HEK293 (cell line): ENCODE results near the gene TMCC1.

ENCODE experiments used
- CTCF ChIA-PET: fragments of 350-600 bp; formaldehyde crosslinking; extraction: SDS; loops from one replicate; lab custom pipeline; 2021; ENCODE audit warnings: antibody characterized with exemption; lab: Yijun Ruan, JAX
- POLR2A ChIA-PET: fragments of 300-600 bp; formaldehyde crosslinking; extraction: SDS; loops from one replicate; lab custom pipeline; 2020; ENCODE audit warnings: antibody characterized with exemption, inconsistent platforms; lab: Yijun Ruan, JAX
- H3K27ac ChIP-seq: fragments of 200-500 bp; sonication (Bioruptor generic); 2 replicates; pipeline ENCODE4 v1.5.1; 2014; ENCODE audit warnings: low read depth, low read length, control low read depth, inconsistent platforms; ENCODE audit errors: extremely low read depth
- H3K36me3 ChIP-seq, 2 experiments: fragments of 200-500 bp in 1 of 2; sonication (Bioruptor generic) in 1 of 2; 1 replicate in 1 of 2; 2 replicates in 1 of 2; pipeline ENCODE4 v1.5.1; 2014 to 2017; ENCODE audit warnings: inconsistent platforms in 2 of 2, low read length in 2 of 2; ENCODE audit not compliant: control insufficient read depth in 2 of 2, insufficient read depth in 1 of 2
- H3K4me1 ChIP-seq: fragments of 200-500 bp; sonication (Bioruptor generic); 2 replicates; pipeline ENCODE4 v1.5.1; 2014; ENCODE audit warnings: mild to moderate bottlenecking, low read length, inconsistent platforms; ENCODE audit not compliant: control insufficient read depth, insufficient read depth
- H3K4me3 ChIP-seq: 2 replicates; pipeline ENCODE4 v1.5.1; 2011; ENCODE audit warnings: low read depth, mild to moderate bottlenecking, control low read depth, low read length, moderate library complexity
- H3K9me3 ChIP-seq: fragments of 200-500 bp; sonication (Bioruptor generic); 2 replicates; pipeline ENCODE4 v1.5.1; 2014; ENCODE audit warnings: low read depth, low read length, inconsistent platforms; ENCODE audit not compliant: control insufficient read depth, insufficient read depth
- GLI2 ChIP-seq: fragments of 450-650 bp; formaldehyde crosslinking; IDR thresholded peaks from 2 replicates; pipeline ENCODE4; 2017; ENCODE audit warnings: missing biosample characterization, missing genetic modification characterization, low read depth, borderline replicate concordance
- GLIS1 ChIP-seq: fragments of 450-650 bp; formaldehyde crosslinking; IDR thresholded peaks from 2 replicates; pipeline ENCODE4 v1.5.1; 2016; ENCODE audit warnings: missing biosample characterization, missing genetic modification characterization
- IKZF3 ChIP-seq: fragments of 450-650 bp; IDR thresholded peaks from 2 replicates; pipeline ENCODE4 v1.5.0; 2018; ENCODE audit warnings: missing biosample characterization, mild to moderate bottlenecking, missing genetic modification characterization, moderate library complexity
- KLF1 ChIP-seq: fragments of 450-650 bp; formaldehyde crosslinking; IDR thresholded peaks from 2 replicates; pipeline ENCODE4 v1.5.1; 2016; ENCODE audit warnings: missing biosample characterization, missing genetic modification characterization
- KLF10 ChIP-seq: fragments of 450-650 bp; IDR thresholded peaks from 2 replicates; pipeline ENCODE4 v1.5.1; 2018; ENCODE audit warnings: missing biosample characterization, mild to moderate bottlenecking, missing genetic modification characterization
- KLF16 ChIP-seq: fragments of 450-650 bp; formaldehyde crosslinking; IDR thresholded peaks from 2 replicates; pipeline ENCODE4 v1.5.1; 2017; ENCODE audit warnings: missing biosample characterization, missing genetic modification characterization
- SCRT2 ChIP-seq: fragments of 450-650 bp; formaldehyde crosslinking; IDR thresholded peaks from 2 replicates; pipeline ENCODE4 v1.5.1; 2016; ENCODE audit warnings: missing biosample characterization, missing genetic modification characterization
- SP2 ChIP-seq: fragments of 450-650 bp; formaldehyde crosslinking; IDR thresholded peaks from 2 replicates; pipeline ENCODE4 v1.5.1; 2016; ENCODE audit warnings: missing biosample characterization, missing genetic modification characterization
- ZBTB1 ChIP-seq: fragments of 450-650 bp; formaldehyde crosslinking; IDR thresholded peaks from 2 replicates; pipeline ENCODE4 v1.5.1; 2016; ENCODE audit warnings: missing biosample characterization, missing genetic modification characterization
- ZBTB11 ChIP-seq: fragments of 450-650 bp; formaldehyde crosslinking; conservative IDR thresholded peaks from 2 replicates; pipeline ENCODE4 v1.5.1; 2016; ENCODE audit warnings: low read depth, missing biosample characterization, missing genetic modification characterization
- ZFHX2 ChIP-seq: fragments of 450-650 bp; formaldehyde crosslinking; conservative IDR thresholded peaks from 2 replicates; pipeline ENCODE4 v1.5.1; 2016; ENCODE audit warnings: missing biosample characterization, missing genetic modification characterization
- ZFP69B ChIP-seq: fragments of 450-650 bp; formaldehyde crosslinking; IDR thresholded peaks from 2 replicates; pipeline ENCODE4 v1.5.1; 2016; ENCODE audit warnings: missing biosample characterization, missing genetic modification characterization
- ZNF140 ChIP-seq: fragments of 450-650 bp; formaldehyde crosslinking; IDR thresholded peaks from 2 replicates; pipeline ENCODE4 v1.5.1; 2016; ENCODE audit warnings: missing biosample characterization, missing genetic modification characterization
- ZNF175 ChIP-seq: fragments of 450-650 bp; formaldehyde crosslinking; IDR thresholded peaks from 2 replicates; pipeline ENCODE4 v1.5.1; 2016; ENCODE audit warnings: missing biosample characterization, missing genetic modification characterization
- ZNF23 ChIP-seq: fragments of 450-650 bp; formaldehyde crosslinking; IDR thresholded peaks from 2 replicates; pipeline ENCODE4 v1.5.1; 2016; ENCODE audit warnings: missing biosample characterization, missing genetic modification characterization, borderline replicate concordance
- ZNF274 ChIP-seq, 2 experiments: fragments of 200-500 bp in 1 of 2; fragments of 450-650 bp in 1 of 2; sonication (Bioruptor generic) in 1 of 2; formaldehyde crosslinking in 1 of 2; IDR thresholded peaks; 2 replicates each; pipeline versions ENCODE4 v1.5.1 to v1.6.1; 2014 to 2016; ENCODE audit warnings: borderline replicate concordance in 1 of 2, inconsistent platforms in 1 of 2, low read length in 1 of 2, missing biosample characterization in 1 of 2, missing genetic modification characterization in 1 of 2
- ZNF350 ChIP-seq: fragments of 450-650 bp; formaldehyde crosslinking; IDR thresholded peaks from 2 replicates; pipeline ENCODE4 v1.5.0; 2017; ENCODE audit warnings: missing biosample characterization, mild to moderate bottlenecking, missing genetic modification characterization
- ZNF510 ChIP-seq: fragments of 450-650 bp; formaldehyde crosslinking; IDR thresholded peaks from 2 replicates; pipeline ENCODE4 v1.5.1; 2018; ENCODE audit warnings: mild to moderate bottlenecking, missing genetic modification characterization, missing biosample characterization; ENCODE audit not compliant: insufficient replicate concordance
- ZNF585B ChIP-seq: fragments of 450-650 bp; formaldehyde crosslinking; IDR thresholded peaks from 2 replicates; pipeline ENCODE4 v1.5.1; 2016; ENCODE audit warnings: missing biosample characterization, missing genetic modification characterization
- ZNF623 ChIP-seq: fragments of 450-650 bp; formaldehyde crosslinking; IDR thresholded peaks from 2 replicates; pipeline ENCODE4 v1.5.1; 2016; ENCODE audit warnings: missing biosample characterization, missing genetic modification characterization
- ZNF629 ChIP-seq: fragments of 450-650 bp; formaldehyde crosslinking; IDR thresholded peaks from 2 replicates; pipeline ENCODE4 v1.5.1; 2017; ENCODE audit warnings: missing biosample characterization, missing genetic modification characterization
- ZNF701 ChIP-seq: fragments of 450-650 bp; formaldehyde crosslinking; IDR thresholded peaks from 2 replicates; pipeline ENCODE4 v1.5.1; 2016; ENCODE audit warnings: missing biosample characterization, missing genetic modification characterization
- ZNF76 ChIP-seq: fragments of 450-650 bp; formaldehyde crosslinking; IDR thresholded peaks from 2 replicates; pipeline ENCODE4; 2016; ENCODE audit warnings: low read depth, missing biosample characterization, missing genetic modification characterization, borderline replicate concordance
- ZNF843 ChIP-seq: fragments of 450-650 bp; formaldehyde crosslinking; IDR thresholded peaks from 2 replicates; pipeline ENCODE4 v1.5.1; 2016; ENCODE audit warnings: missing biosample characterization, missing genetic modification characterization
- TF ChIP-seq, protein P1 (sequence below): fragments of 450-650 bp; formaldehyde crosslinking; IDR thresholded peaks from 2 replicates; pipeline ENCODE4 v1.5.1; 2016; ENCODE audit warnings: missing biosample characterization, missing genetic modification characterization
- TF ChIP-seq, protein P2 (sequence below): fragments of 450-650 bp; formaldehyde crosslinking; IDR thresholded peaks from 2 replicates; pipeline ENCODE4 v1.5.1; 2017; ENCODE audit warnings: missing biosample characterization, mild to moderate bottlenecking, missing genetic modification characterization, moderate library complexity
- TF ChIP-seq, protein P3 (sequence below): fragments of 450-650 bp; formaldehyde crosslinking; IDR thresholded peaks from 2 replicates; pipeline ENCODE4; 2016; ENCODE audit warnings: missing biosample characterization, missing genetic modification characterization
- TF ChIP-seq, protein P4 (sequence below): fragments of 450-650 bp; formaldehyde crosslinking; IDR thresholded peaks from 2 replicates; pipeline ENCODE4 v1.5.1; 2016; ENCODE audit warnings: missing biosample characterization, missing genetic modification characterization

Gene TMCC1

DNA sequence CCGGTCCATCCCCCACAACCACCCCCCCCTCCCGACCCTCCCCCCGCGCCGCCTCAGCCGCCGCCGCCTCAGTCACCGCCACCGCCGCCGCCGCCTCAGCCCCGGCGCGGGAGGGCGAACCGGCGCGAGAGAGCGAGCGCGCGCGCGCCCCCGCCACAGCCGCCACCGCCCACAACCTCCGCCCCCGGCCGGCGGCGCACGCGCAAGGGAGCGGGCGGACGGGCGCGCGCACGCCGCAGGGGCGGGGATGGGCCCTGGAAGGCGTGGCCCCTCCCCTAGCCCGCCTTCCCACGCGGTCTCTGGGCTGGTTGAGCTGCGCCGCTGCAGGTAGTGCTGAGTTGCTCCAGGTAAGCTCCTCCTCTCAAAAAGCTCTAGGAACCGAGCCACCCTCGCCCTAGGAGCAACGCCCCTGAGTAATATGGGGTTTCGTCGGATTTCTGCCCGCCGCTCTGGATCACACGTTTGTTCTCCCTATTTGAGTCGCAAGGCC is at the start of gene TMCC1:
TMCC1 (minus strand) TSS at position 131 of the 490 bp plus-strand sequence.
- H3K9me3 ChIP-seq, result no peaks in the 10 kb centered on the region
- H3K4me3 ChIP-seq, result peak within 1 kb of the TSS; percentile 85
- peak within 1 kb of the TSS; percentile 84 for H3K27ac ChIP-seq
- POLR2A ChIA-PET, result interaction anchor here (0.9 to 1.3 kb wide), 4 partner anchors 8 to 217 kb away, joined by 3 to 4 read pairs (median 3); no protein-coding TSS in a partner anchor
- peaks cover 11% of the 10 kb centered on the region; the same call in 1 of the 2 replicates for H3K4me1 ChIP-seq
- H3K36me3 ChIP-seq, result no peaks in the 10 kb centered on the region
- CTCF ChIA-PET, result interaction anchor here (0.6 kb wide), 1 partner anchor 18 kb away, joined by 5 read pairs; no protein-coding TSS in a partner anchor
- peak; percentile 58 for TF ChIP-seq ZFHX2 (tag by site-specific recombination)
- no peak for TF ChIP-seq ZNF175 (tag by site-specific recombination)
- no peak; the same call in 1 of the 2 replicates for TF ChIP-seq KLF16 (tag by site-specific recombination)
- peak; percentile 55 for TF ChIP-seq SP2 (tag by site-specific recombination)
- no peak for TF ChIP-seq ZNF843 (tag by site-specific recombination)
- TF ChIP-seq, protein P1, sequence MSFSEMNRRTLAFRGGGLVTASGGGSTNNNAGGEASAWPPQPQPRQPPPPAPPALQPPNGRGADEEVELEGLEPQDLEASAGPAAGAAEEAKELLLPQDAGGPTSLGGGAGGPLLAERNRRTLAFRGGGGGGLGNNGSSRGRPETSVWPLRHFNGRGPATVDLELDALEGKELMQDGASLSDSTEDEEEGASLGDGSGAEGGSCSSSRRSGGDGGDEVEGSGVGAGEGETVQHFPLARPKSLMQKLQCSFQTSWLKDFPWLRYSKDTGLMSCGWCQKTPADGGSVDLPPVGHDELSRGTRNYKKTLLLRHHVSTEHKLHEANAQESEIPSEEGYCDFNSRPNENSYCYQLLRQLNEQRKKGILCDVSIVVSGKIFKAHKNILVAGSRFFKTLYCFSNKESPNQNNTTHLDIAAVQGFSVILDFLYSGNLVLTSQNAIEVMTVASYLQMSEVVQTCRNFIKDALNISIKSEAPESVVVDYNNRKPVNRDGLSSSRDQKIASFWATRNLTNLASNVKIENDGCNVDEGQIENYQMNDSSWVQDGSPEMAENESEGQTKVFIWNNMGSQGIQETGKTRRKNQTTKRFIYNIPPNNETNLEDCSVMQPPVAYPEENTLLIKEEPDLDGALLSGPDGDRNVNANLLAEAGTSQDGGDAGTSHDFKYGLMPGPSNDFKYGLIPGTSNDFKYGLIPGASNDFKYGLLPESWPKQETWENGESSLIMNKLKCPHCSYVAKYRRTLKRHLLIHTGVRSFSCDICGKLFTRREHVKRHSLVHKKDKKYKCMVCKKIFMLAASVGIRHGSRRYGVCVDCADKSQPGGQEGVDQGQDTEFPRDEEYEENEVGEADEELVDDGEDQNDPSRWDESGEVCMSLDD (tag by site-specific recombination), result no peak
- TF ChIP-seq ZFP69B (tag by site-specific recombination), result no peak
- TF ChIP-seq KLF1 (tag by site-specific recombination), result peak; percentile 22
- TF ChIP-seq ZNF140, result no peak
- no peak for TF ChIP-seq GLIS1 (tag by site-specific recombination)
- TF ChIP-seq, protein P2, sequence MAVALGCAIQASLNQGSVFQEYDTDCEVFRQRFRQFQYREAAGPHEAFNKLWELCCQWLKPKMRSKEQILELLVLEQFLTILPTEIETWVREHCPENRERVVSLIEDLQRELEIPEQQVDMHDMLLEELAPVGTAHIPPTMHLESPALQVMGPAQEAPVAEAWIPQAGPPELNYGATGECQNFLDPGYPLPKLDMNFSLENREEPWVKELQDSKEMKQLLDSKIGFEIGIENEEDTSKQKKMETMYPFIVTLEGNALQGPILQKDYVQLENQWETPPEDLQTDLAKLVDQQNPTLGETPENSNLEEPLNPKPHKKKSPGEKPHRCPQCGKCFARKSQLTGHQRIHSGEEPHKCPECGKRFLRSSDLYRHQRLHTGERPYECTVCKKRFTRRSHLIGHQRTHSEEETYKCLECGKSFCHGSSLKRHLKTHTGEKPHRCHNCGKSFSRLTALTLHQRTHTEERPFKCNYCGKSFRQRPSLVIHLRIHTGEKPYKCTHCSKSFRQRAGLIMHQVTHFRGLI (tag by site-specific recombination), result no peak
- no peak for TF ChIP-seq ZNF623
- TF ChIP-seq IKZF3 (tag by site-specific recombination), result no peak
- TF ChIP-seq ZBTB1 (tag by site-specific recombination), result no peak
- TF ChIP-seq ZNF629, result no peak
- TF ChIP-seq ZNF274 (IDR thresholded peaks at IDR 0.05; ENCODE audit: low read length), result no peak
- no peak for TF ChIP-seq ZNF274 (tag by site-specific recombination; IDR thresholded peaks at IDR 0.05; ENCODE audit: borderline replicate concordance)
- 0 out of 2 replicates have a peak, but pooled peaks have one; percentile 13 for TF ChIP-seq KLF10 (tag by site-specific recombination)
- TF ChIP-seq ZBTB11 (tag by site-specific recombination), result no peak
- TF ChIP-seq, protein P3, sequence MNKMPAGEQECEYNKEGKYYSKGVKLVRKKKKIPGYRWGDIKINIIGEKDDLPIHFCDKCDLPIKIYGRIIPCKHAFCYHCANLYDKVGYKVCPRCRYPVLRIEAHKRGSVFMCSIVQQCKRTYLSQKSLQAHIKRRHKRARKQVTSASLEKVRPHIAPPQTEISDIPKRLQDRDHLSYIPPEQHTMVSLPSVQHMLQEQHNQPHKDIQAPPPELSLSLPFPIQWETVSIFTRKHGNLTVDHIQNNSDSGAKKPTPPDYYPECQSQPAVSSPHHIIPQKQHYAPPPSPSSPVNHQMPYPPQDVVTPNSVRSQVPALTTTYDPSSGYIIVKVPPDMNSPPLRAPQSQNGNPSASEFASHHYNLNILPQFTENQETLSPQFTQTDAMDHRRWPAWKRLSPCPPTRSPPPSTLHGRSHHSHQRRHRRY (tag by site-specific recombination), result no peak
- no peak for TF ChIP-seq SCRT2
- TF ChIP-seq, protein P4, sequence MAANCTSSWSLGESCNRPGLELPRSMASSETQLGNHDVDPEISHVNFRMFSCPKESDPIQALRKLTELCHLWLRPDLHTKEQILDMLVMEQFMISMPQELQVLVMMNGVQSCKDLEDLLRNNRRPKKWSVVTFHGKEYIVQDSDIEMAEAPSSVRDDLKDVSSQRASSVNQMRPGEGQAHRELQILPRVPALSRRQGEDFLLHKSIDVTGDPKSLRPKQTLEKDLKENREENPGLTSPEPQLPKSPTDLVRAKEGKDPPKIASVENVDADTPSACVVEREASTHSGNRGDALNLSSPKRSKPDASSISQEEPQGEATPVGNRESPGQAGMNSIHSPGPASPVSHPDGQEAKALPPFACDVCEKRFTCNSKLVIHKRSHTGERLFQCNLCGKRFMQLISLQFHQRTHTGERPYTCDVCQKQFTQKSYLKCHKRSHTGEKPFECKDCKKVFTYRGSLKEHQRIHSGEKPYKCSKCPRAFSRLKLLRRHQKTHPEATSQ (tag by site-specific recombination), result no peak
- no peak for TF ChIP-seq ZNF701
- TF ChIP-seq ZNF510, result no peak
- no peak for TF ChIP-seq GLI2
- TF ChIP-seq ZNF23 (tag by site-specific recombination), result no peak
- TF ChIP-seq ZNF350 (tag by site-specific recombination), result no peak
- no peak for TF ChIP-seq ZNF76 (tag by site-specific recombination)
- no peak for TF ChIP-seq ZNF585B
